DMS 273 (cell line): ENCODE data around the gene LMAN2.

Experiments used
- DNase-seq: peaks from one replicate; lab custom pipeline; 2025; ENCODE audit not compliant: unreplicated experiment; lab: John Stamatoyannopoulos, UW

The LMAN2 gene

GRCh38 chr5:177351392-177352329 lies at the start of gene LMAN2:
Gene LMAN2, minus strand, starts transcription at chr5:177351668. Its CDS starts 21 bp downstream, at chr5:177351647.
- peak; percentile 99 for DNase-seq

- DNase-seq, result no peak
These were observed 48.8 kb upstream of the LMAN2 start, which contains the start of gene PFN3 for GRCh38 chr5:177399997-177400868. Gene PFN3, minus strand, starts transcription at chr5:177400661. Its CDS starts 85 bp downstream, at chr5:177400576.

- no peak for DNase-seq
These were observed 46.5 kb upstream of the LMAN2 start for GRCh38 chr5:177397875-177398390.

- no peak for DNase-seq
These were observed 45.3 kb upstream of the LMAN2 start for GRCh38 chr5:177396807-177397206.

GRCh38 chr5:177396078-177396477 lies 44.6 kb upstream of the LMAN2 start:
- no peak for DNase-seq

- DNase-seq, result no peak
These were observed 42.5 kb upstream of the LMAN2 start for GRCh38 chr5:177393990-177394389.

- DNase-seq, result no peak
These were observed 41.8 kb upstream of the LMAN2 start for GRCh38 chr5:177393206-177393765.

GRCh38 chr5:177392765-177393164 lies 41.3 kb upstream of the LMAN2 start:
- DNase-seq, result no peak

GRCh38 chr5:177390363-177391300 lies 39.2 kb upstream of the LMAN2 start:
- peak; percentile 92 for DNase-seq

- no peak for DNase-seq
These were observed 38.0 kb upstream of the LMAN2 start for GRCh38 chr5:177389241-177390169.

- DNase-seq, result no peak
These were observed 37.1 kb upstream of the LMAN2 start for GRCh38 chr5:177388521-177389052.

- DNase-seq, result no peak
These were observed 35.9 kb upstream of the LMAN2 start for GRCh38 chr5:177387405-177387804.

GRCh38 chr5:177386542-177386941 lies 35.1 kb upstream of the LMAN2 start:
- DNase-seq, result no peak

GRCh38 chr5:177385720-177386119 lies 34.3 kb upstream of the LMAN2 start:
- no peak for DNase-seq

GRCh38 chr5:177384134-177384533 lies 32.7 kb upstream of the LMAN2 start, which contains the start of gene SLC34A1:
Gene SLC34A1, plus strand, starts transcription at chr5:177384434. Its CDS starts 1,308 bp downstream, at chr5:177385742.
- DNase-seq, result no peak

- no peak for DNase-seq
These were observed 31.7 kb upstream of the LMAN2 start for GRCh38 chr5:177383181-177383580.

- DNase-seq, result peak; percentile 86
These were observed 31.1 kb upstream of the LMAN2 start for GRCh38 chr5:177382423-177383029.

GRCh38 chr5:177380805-177381126 lies 29.3 kb upstream of the LMAN2 start:
- no peak for DNase-seq
